SK-N-SH (cell line): Measurements from ENCODE around the gene CENPX. TPM values are rescaled to one million over a fixed set of nuclear protein-coding genes. Genes with fewer than 3 reads are reported as not detected.
A peak's percentile ranks its signal among the peaks of the same experiment; 100 is the strongest.

Experiments
- CTCF ChIA-PET: fragments of 300-600, 350-600 bp; formaldehyde crosslinking; extraction: SDS; loops from one replicate; lab custom pipeline; 2021; lab: Yijun Ruan, JAX
- POLR2A ChIA-PET: fragments of 350-600 bp; sonication (Branson Sonifier 250); formaldehyde crosslinking; extraction: SDS; loops from one replicate; lab custom pipeline; 2020; ENCODE audit warnings: antibody characterized with exemption, inconsistent platforms; lab: Yijun Ruan, JAX
- DNase-seq: peaks from one replicate; pipeline ENCODE4 v3.0.0; 2012
- H2AFZ ChIP-seq: fragments of 200-600 bp; sonication (generic); 2 replicates; pipeline ENCODE4 v1.8.1; 2016; ENCODE audit warnings: antibody characterized with exemption, mild to moderate bottlenecking, low read depth
- H3F3A ChIP-seq: fragments of 200-600 bp; sonication (generic); replicated peaks from 2 replicates; pipeline ENCODE3; 2016; ENCODE audit warnings: antibody characterized with exemption, mild to moderate bottlenecking; ENCODE audit not compliant: insufficient read depth
- H3K27ac ChIP-seq, 2 experiments: fragments of 200-500 bp in 1 of 2; fragments of 200-600 bp in 1 of 2; sonication (Bioruptor generic) in 1 of 2; sonication (generic), shearing (Covaris generic) in 1 of 2; 2 replicates each; pipeline versions ENCODE4 v1.5.1 to v1.6.1; 2014 to 2016; ENCODE audit warnings: low read depth in 2 of 2, inconsistent platforms in 1 of 2, low read length in 1 of 2, mild to moderate bottlenecking in 1 of 2, mixed read lengths in 1 of 2
- H3K27me3 ChIP-seq: fragments of 200-600 bp; sonication (generic), shearing (Covaris generic); 2 replicates; pipeline ENCODE4 v1.6.1; 2016; ENCODE audit warnings: mixed run types; ENCODE audit not compliant: insufficient read depth
- H3K36me3 ChIP-seq, 2 experiments: fragments of 200-500 bp in 1 of 2; fragments of 200-600 bp in 1 of 2; sonication (Bioruptor generic) in 1 of 2; sonication (generic) in 1 of 2; replicated peaks in 1 of 2; 2 replicates each; pipeline versions ENCODE3 to v1.5.1; 2014 to 2016; ENCODE audit warnings: low read length in 1 of 2, mild to moderate bottlenecking in 1 of 2; ENCODE audit not compliant: insufficient read depth in 2 of 2, control insufficient read depth in 1 of 2
- H3K4me1 ChIP-seq, 2 experiments: fragments of 200-500 bp in 1 of 2; fragments of 200-600 bp in 1 of 2; sonication (Bioruptor generic) in 1 of 2; sonication (generic), shearing (Covaris generic) in 1 of 2; 2 replicates each; pipeline versions ENCODE4 v1.5.1 to v1.6.1; 2014 to 2016; ENCODE audit warnings: low read depth in 1 of 2, low read length in 1 of 2, mixed run types in 1 of 2; ENCODE audit not compliant: insufficient read depth in 2 of 2, control insufficient read depth in 1 of 2
- H3K4me2 ChIP-seq: fragments of 200-600 bp; sonication (generic), shearing (Covaris generic); 2 replicates; pipeline ENCODE4 v1.6.1; 2017; ENCODE audit warnings: mixed run types
- H3K4me3 ChIP-seq, 2 experiments: fragments of 200-500 bp in 1 of 2; fragments of 200-600 bp in 1 of 2; sonication (Bioruptor generic) in 1 of 2; sonication (generic), shearing (Covaris generic) in 1 of 2; 2 replicates each; pipeline versions ENCODE4 v1.5.1 to v1.8.1; 2014 to 2016; ENCODE audit warnings: low read depth in 2 of 2, inconsistent platforms in 1 of 2, low read length in 1 of 2, mild to moderate bottlenecking in 1 of 2, mixed read lengths in 1 of 2, moderate library complexity in 1 of 2
- H3K79me2 ChIP-seq: fragments of 200-600 bp; sonication (generic); 2 replicates; pipeline ENCODE4 v1.8.1; 2017; ENCODE audit warnings: mild to moderate bottlenecking; ENCODE audit not compliant: insufficient read depth
- H3K9ac ChIP-seq: fragments of 200-600 bp; sonication (generic); 2 replicates; pipeline ENCODE4 v1.6.1; 2017; ENCODE audit warnings: mixed run types
- H3K9me2 ChIP-seq: fragments of 200-600 bp; sonication (generic); 2 replicates; pipeline ENCODE4 v1.6.1; 2017; ENCODE audit warnings: mixed run types
- H3K9me3 ChIP-seq: fragments of 200-600 bp; sonication (generic); 2 replicates; pipeline ENCODE4 v1.6.1; 2017; ENCODE audit warnings: mixed run types, mild to moderate bottlenecking, moderate library complexity
- H4K20me1 ChIP-seq: fragments of 200-600 bp; sonication (generic); 2 replicates; pipeline ENCODE4 v1.6.1; 2017; ENCODE audit warnings: mild to moderate bottlenecking, mixed run types; ENCODE audit not compliant: insufficient read depth
- CHD2 ChIP-seq: fragments of 150-350 bp; IDR thresholded peaks from 2 replicates; pipeline ENCODE4 v1.6.1; 2018; ENCODE audit warnings: low read length; ENCODE audit not compliant: partially characterized antibody
- FOXJ3 ChIP-seq: sonication (generic); formaldehyde crosslinking; IDR thresholded peaks from 2 replicates; pipeline ENCODE4 v1.5.1; 2020; ENCODE audit warnings: mild to moderate bottlenecking, missing genetic modification reagents
- GATA2 ChIP-seq: sonication (generic); formaldehyde crosslinking; IDR thresholded peaks from 2 replicates; pipeline ENCODE4 v1.5.0; 2020; ENCODE audit warnings: mild to moderate bottlenecking, missing genetic modification reagents
- POLR2AphosphoS5 ChIP-seq: IDR thresholded peaks from 2 replicates; pipeline ENCODE4 v1.6.1; 2012; ENCODE audit warnings: low read depth, low read length
- RFX5 ChIP-seq: IDR thresholded peaks from 2 replicates; pipeline ENCODE4 v1.6.1; 2012; ENCODE audit warnings: mild to moderate bottlenecking, improper control_type of control experiment, low read length
- SMC3 ChIP-seq: IDR thresholded peaks from 2 replicates; pipeline ENCODE4 v1.6.1; 2012; ENCODE audit warnings: low read depth, low read length, improper control_type of control experiment
- WGBS: methylation state at CpG from one replicate; pipeline ENCODE4 v1.1.6; 2017; ENCODE audit warnings: low lambda C conversion rate; 5-methylcytosine and 5-hydroxymethylcytosine counted together
- polyA plus RNA-seq, 3 experiments: library from polyadenylated mRNA; depleted of rRNA; stranded (reverse); fragments of >200 nt; gene quantifications; 2 replicates each; pipeline ENCODE4 v1.2.3, GENCODE V29; 2012
- TF ChIP-seq, protein P1 (sequence below): IDR thresholded peaks from 2 replicates; pipeline ENCODE4 v1.6.1; 2012; ENCODE audit warnings: mild to moderate bottlenecking, low read depth, low read length, moderate library complexity
- TF ChIP-seq, protein P2 (sequence below): fragments of 200-600 bp; sonication (generic); IDR thresholded peaks from 2 replicates; pipeline ENCODE4 v1.6.1; 2017; ENCODE audit warnings: antibody characterized with exemption, mild to moderate bottlenecking, moderate library complexity

CENPX gene
- polyA plus RNA-seq, 1 of the 3 experiments (the other 2 are of a cell fraction) = 255 TPM

DNA sequence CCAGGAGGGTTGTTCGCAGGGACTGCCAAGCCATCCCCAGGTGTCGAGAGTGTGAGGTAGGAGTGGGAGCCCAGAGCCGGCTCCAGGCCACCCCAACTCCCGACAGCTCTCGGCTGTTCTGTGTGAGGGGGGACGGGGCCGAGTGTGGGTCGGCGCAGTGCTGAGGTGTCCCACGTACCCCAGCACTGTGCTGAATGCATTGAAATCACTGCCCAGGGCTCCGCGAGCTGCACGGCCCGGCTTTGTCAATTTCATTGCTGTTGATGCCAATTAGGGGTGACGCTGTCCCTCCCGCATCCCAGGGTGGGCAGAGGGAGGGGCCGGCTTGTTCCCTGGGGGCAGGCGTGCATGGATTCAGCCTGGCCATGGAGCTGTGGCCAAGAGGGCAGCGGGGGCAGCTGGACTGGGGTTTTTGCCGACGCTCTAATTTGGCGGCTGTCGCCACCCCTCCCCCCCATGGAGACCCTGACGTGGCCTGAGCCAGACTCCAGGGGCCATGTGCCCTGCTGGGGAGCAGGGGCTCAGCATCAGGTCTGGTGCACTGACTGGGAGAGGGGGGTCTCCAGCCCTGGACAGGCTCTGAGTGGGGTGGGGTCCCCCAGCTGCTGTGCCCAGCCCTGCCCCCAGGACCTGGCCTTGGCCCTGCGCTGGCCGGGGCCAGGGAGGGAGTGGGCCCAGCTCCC is 14.3 kb downstream of the CENPX start (continued):
- TF ChIP-seq, protein P1, sequence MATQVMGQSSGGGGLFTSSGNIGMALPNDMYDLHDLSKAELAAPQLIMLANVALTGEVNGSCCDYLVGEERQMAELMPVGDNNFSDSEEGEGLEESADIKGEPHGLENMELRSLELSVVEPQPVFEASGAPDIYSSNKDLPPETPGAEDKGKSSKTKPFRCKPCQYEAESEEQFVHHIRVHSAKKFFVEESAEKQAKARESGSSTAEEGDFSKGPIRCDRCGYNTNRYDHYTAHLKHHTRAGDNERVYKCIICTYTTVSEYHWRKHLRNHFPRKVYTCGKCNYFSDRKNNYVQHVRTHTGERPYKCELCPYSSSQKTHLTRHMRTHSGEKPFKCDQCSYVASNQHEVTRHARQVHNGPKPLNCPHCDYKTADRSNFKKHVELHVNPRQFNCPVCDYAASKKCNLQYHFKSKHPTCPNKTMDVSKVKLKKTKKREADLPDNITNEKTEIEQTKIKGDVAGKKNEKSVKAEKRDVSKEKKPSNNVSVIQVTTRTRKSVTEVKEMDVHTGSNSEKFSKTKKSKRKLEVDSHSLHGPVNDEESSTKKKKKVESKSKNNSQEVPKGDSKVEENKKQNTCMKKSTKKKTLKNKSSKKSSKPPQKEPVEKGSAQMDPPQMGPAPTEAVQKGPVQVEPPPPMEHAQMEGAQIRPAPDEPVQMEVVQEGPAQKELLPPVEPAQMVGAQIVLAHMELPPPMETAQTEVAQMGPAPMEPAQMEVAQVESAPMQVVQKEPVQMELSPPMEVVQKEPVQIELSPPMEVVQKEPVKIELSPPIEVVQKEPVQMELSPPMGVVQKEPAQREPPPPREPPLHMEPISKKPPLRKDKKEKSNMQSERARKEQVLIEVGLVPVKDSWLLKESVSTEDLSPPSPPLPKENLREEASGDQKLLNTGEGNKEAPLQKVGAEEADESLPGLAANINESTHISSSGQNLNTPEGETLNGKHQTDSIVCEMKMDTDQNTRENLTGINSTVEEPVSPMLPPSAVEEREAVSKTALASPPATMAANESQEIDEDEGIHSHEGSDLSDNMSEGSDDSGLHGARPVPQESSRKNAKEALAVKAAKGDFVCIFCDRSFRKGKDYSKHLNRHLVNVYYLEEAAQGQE = no peak
- TF ChIP-seq FOXJ3 (CRISPR knock-in tag) (no peak), CHD2 (no peak), RFX5 (no peak), GATA2 (no peak), POLR2AphosphoS5 (no peak)

DNA sequence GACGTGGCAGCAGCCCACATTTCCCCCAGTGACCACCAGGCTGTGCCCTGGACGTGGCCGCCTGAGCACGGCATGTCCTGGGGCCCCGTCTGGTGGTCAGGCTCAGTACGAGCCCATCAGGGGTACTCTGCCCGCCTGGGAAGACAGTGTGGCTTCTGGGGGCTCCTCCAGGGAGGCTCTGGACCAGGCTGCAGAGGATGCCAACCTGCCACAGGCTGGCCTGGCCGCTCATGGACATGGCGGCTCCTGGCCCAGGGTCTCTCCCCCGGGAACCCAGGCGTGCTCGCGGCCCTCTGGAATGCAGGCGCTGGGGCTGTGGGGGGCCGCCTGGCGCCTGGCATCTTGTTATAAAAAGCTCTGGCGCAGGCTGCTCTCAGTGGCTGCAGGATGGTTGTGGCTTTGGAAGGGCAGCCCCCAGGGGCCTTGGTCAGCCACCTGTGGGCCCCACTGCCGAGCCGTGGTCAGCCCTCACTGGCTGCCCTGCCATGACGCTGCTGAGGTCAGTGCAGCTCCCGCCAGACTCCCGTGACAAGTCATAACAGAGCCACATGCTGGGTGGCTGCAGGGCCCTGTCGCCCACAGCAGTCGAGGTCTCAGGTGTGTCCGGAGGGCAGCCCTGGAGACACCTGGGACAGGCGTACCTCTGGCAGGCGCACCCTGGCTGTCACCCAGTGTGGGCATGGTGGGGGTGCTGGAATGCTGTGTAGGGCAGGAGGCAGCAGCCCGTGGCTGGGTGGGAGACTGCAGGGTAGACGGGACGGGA is 15.0 kb downstream of the CENPX start:
- Histone ChIP-seq H3F3A (peaks cover 19% of the 10 kb centered on the region), H3K79me2 (peaks cover 6% of the 10 kb centered on the region; the same call in 1 of the 2 replicates), H3K27me3 (no peaks in the 10 kb centered on the region), H2AFZ (no peak overlapping the region), H3K9me2 (no peaks in the 10 kb centered on the region), H3K4me1 (peaks cover 19 to 41% of the 10 kb centered on the region in 2 experiments; a peak in 3 of 4 replicates), H3K4me3 (no peak overlapping the region), H3K27ac (peak overlapping the region in 1 of 2 experiments; percentile 63; a peak in 2 of 4 replicates), H3K4me2 (peak overlapping the region; percentile 60; the same call in 1 of the 2 replicates), H3K36me3 (no peaks in the 10 kb centered on the region), H4K20me1 (no peaks in the 10 kb centered on the region), H3K9me3 (no peaks in the 10 kb centered on the region), H3K9ac (peak overlapping the region; percentile 69; the same call in 1 of the 2 replicates)
- 97% methylated on average over 15 of the region's 30 CpGs for WGBS
- CTCF ChIA-PET = interaction anchor here (0.6 to 35.7 kb wide), 5 partner anchors 14 to 229 kb away, joined by 3 to 1216 read pairs (median 4); partner anchors contain the start of genes CENPX, LRRC45 and NOTUM
- POLR2A ChIA-PET = no interaction called here
- no peak for DNase-seq
- no peak for TF ChIP-seq SMC3
- TF ChIP-seq, protein P2, sequence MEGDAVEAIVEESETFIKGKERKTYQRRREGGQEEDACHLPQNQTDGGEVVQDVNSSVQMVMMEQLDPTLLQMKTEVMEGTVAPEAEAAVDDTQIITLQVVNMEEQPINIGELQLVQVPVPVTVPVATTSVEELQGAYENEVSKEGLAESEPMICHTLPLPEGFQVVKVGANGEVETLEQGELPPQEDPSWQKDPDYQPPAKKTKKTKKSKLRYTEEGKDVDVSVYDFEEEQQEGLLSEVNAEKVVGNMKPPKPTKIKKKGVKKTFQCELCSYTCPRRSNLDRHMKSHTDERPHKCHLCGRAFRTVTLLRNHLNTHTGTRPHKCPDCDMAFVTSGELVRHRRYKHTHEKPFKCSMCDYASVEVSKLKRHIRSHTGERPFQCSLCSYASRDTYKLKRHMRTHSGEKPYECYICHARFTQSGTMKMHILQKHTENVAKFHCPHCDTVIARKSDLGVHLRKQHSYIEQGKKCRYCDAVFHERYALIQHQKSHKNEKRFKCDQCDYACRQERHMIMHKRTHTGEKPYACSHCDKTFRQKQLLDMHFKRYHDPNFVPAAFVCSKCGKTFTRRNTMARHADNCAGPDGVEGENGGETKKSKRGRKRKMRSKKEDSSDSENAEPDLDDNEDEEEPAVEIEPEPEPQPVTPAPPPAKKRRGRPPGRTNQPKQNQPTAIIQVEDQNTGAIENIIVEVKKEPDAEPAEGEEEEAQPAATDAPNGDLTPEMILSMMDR = peak; percentile 23; the same call in 1 of the 2 replicates
